ENCODE results near the gene SLC9A2.

DNA sequence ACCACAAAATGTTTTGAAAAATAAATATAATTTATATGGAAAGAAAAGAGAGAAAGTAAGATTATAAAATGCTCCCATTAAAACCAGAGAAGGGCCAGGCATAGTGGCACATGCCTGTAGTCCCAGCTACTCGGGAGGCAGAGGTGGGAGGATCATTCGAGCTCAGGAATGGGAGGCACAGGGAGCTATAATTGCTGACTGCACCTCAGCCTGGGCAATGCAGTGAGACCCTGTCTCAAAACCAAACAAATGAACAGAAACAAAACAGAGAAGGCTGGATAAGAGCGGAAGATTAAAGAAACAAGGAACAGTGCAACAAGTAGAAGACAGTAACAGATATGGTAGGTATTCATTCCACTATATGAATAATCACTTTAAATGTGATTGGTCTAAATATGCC is 123.9 kb downstream of the SLC9A2 start:
- TF ChIP-seq POLR2AphosphoS5 (IDR thresholded peaks at IDR 0.05; ENCODE audit: low read depth, low read length) (no peak), POLR2A (IDR thresholded peaks at IDR 0.05; ENCODE audit: low read depth, low read length) (no peak)

Measured in GM12892 (cell line).